Stimulated activated CD4-positive, alpha-beta T cell treated with anti-CD3 and anti-CD28 coated beads, Interleukin-4, amount 100 ng/mL, for 48 hours (primary cell): ENCODE measurements around the gene PRXL2A.
"Not testable (repeated sequence)": the region's sequence is repeated elsewhere in the genome, so short reads cannot be mapped to it uniquely, and the experiment has no call there.

Source experiments
- DNase-seq, 2 donors: peaks; one replicate each; pipeline ENCODE4 v3.0.0-alpha.2; 2020; ENCODE audit warnings: low read depth in 2 of 2

Gene PRXL2A

GRCh38 chr10:80408242-80409101 lies at the start of gene PRXL2A:
Gene PRXL2A, plus strand, starts transcription at chr10:80408551. Its CDS starts 11,917 bp downstream, at chr10:80420468.
- DNase-seq: peak; percentile 81 to 84

GRCh38 chr10:80358925-80359324 lies 49.4 kb upstream of the PRXL2A start:
- DNase-seq: not testable (repeated sequence)

- no peak for DNase-seq
Observed at GRCh38 chr10:80359644-80360043, 48.7 kb upstream of the PRXL2A start.

- no peak for DNase-seq
Observed at GRCh38 chr10:80365510-80365909, 42.8 kb upstream of the PRXL2A start.

- no peak for DNase-seq
Observed at GRCh38 chr10:80371467-80371866, 36.9 kb upstream of the PRXL2A start.

- DNase-seq: no peak
Observed at GRCh38 chr10:80372675-80373074, 35.7 kb upstream of the PRXL2A start.

- no peak for DNase-seq
Observed at GRCh38 chr10:80373502-80373901, 34.8 kb upstream of the PRXL2A start.

- DNase-seq: no peak
Observed at GRCh38 chr10:80379701-80380100, 28.6 kb upstream of the PRXL2A start.

- DNase-seq: no peak
Observed at GRCh38 chr10:80380185-80380584, 28.2 kb upstream of the PRXL2A start.

GRCh38 chr10:80382989-80383388 lies 25.4 kb upstream of the PRXL2A start:
- peak in 1 of 2 donors; percentile 7 for DNase-seq

- no peak for DNase-seq
Observed at GRCh38 chr10:80390740-80391139, 17.6 kb upstream of the PRXL2A start.

GRCh38 chr10:80392250-80392649 lies 16.1 kb upstream of the PRXL2A start:
- DNase-seq: no peak

GRCh38 chr10:80394358-80394916 lies 13.9 kb upstream of the PRXL2A start:
- no peak for DNase-seq

GRCh38 chr10:80397014-80397413 lies 11.3 kb upstream of the PRXL2A start:
- no peak for DNase-seq

GRCh38 chr10:80400136-80400804 lies 8.1 kb upstream of the PRXL2A start:
- DNase-seq: no peak

GRCh38 chr10:80405035-80405434 lies 3.3 kb upstream of the PRXL2A start:
- DNase-seq: no peak

- DNase-seq: no peak
Observed at GRCh38 chr10:80405626-80406025, 2.7 kb upstream of the PRXL2A start.

- DNase-seq: no peak
Observed at GRCh38 chr10:80406204-80406603, 2.1 kb upstream of the PRXL2A start.

GRCh38 chr10:80407812-80408241 lies 524 bp upstream of the PRXL2A start:
- DNase-seq: peak; percentile 28 to 55

- no peak for DNase-seq
Observed at GRCh38 chr10:80409121-80409520, 770 bp downstream of the PRXL2A start.

GRCh38 chr10:80410122-80410521 lies 1.8 kb downstream of the PRXL2A start:
- DNase-seq: no peak

GRCh38 chr10:80410578-80411145 lies 2.3 kb downstream of the PRXL2A start:
- no peak for DNase-seq
